HG03066 (cell line): Measurements from ENCODE around the gene PHLPP2.

Source experiments
- ATAC-seq: cut with Tn5 transposase; IDR thresholded peaks from one replicate; pipeline ENCODE4 v1.9.1; 2021; ENCODE audit warnings: low read depth; ENCODE audit not compliant: unreplicated experiment

PHLPP2 gene

GRCh38 chr16:71724320-71724751, at the start of gene PHLPP2:
Gene PHLPP2 (minus strand): TSS chr16:71724701. CDS start chr16:71714795, 9,906 bp downstream.
- ATAC-seq, result no peak

DNA sequence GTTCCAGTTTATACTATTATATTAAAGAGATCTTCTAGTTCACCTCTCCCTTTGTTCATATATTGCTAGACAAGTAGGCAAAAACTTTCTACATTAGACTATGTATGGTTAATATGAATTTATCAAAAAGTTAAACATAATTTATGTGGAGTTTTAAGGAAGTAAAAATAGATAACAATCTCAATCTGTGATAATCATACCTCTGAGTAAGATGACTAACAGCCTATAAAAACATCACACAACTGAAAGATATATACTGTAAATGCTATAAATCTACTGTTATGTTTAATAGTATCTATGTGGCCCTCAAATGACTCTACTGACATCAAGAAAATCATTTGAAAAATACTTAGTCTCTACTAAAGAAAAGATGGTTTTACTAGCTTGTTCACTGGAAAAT, 47.1 kb upstream of the PHLPP2 start:
- no peak for ATAC-seq

DNA sequence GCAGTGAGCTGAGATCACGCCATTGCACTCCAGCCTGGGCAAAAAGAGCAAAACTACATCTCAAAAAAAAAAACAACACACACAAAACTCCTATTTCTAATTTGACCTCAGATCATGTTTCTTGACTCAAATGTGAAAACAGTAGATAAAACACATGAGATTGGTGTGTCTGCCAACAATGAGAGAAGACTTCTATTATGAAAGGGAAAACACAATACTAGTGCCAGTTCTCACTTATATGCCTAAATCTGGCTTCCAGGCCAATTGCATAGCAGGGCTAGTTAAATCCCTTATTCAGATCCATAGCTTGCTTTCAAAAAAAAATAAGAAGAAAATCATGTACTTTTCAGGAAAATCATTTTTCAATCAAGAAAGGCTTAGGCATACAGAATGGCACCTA, 44.7 kb upstream of the PHLPP2 start:
- ATAC-seq, result no peak

DNA sequence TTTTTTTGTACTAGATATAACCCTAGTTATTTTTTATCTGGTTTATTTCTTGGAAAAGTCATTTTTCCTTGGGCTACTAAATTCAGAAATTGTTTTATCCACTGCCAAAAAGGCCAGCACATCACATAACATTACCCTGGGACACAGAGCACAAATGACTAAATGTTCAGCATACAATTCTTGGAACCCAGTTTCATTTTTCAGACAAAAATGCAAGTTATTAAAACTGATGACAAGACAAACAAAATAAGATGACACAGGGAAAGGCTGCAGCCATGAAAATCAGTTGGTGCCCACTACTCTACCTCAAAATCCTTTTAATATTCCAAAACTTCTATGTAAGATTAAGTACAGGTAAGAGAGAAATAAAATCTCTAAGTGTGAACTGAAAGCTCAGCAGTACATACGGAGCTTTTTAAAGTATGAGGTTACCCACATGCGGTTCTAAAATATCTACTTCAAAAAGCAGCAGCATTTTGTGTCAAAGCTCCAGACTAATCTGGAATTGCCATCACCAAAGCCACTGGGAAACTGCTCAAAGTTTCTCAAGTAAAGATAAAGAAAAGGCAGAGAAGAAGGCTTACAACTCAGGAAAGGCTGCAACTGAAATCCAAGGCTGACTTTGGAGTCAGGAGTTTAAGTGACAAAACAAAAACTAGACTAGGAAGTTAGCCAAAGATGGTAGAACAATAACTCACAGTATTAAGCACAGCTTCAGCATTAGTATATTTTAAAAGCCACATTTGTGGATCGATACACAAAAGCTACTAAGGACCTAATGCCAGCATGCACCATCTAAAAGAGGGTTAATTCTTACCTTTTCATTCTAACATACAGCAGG, 42.8 kb upstream of the PHLPP2 start:
- no peak for ATAC-seq

DNA sequence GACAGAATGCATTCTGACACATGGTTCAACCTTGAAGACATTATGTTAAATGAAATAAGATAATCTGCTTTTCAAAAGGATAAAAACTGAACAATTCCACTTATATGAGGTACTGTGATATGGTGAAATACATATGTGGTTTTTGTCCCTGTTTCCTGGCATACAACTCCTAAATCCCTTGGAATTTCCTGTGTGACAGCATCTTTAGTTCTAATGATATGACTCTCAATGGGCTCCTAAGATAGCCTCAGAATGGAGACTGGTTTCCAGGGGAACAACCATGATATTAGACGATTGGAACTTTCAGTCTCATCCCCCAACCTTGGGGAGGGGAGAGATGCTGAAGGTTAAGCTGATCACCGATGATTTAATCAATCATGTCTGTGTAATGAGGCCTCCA, 37.7 kb upstream of the PHLPP2 start:
- no peak for ATAC-seq

- ATAC-seq, result no peak
Measured at GRCh38 chr16:71761097-71761496, 36.6 kb upstream of the PHLPP2 start.

DNA sequence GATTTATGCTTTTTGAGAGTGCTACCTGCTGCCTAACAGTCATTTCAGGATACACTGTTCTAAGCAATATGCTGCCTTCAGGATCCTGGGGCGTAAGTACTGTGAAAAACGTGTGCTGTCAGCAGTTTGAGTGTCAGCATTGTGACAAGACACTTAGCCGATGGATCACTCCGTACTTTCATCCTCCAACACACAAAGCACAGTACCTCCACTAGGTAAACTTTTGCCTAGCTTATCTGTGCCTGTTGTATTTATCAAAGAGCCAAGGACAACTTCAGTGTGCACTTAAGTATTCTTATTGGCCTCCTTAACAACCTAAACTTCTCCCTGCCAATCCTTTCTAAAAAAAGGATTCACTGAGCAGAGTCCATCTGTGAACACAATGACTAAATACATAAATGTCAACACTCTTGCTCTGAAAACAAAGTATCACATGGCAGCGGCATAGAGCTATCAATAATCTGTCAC, 33.8 kb upstream of the PHLPP2 start:
- no peak for ATAC-seq

DNA sequence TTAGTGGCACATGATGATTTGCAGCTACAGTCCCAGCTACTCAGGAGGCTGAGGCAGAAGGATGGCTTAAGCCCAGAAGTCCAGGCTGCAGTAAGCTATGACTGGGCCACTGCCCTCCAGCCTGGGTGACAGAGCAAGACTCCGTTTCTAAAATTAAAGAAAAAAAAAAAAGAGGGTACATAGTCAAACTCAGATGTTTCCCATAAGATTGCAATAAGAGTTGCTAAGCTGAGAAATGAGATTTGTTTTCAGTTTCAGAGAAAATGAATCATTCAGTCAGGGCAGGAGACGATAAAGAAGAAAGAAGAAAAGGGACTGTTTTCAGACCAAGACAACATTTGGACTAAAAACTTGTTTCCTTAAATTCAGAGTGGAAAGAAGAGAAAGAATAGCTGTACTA, 30.2 kb upstream of the PHLPP2 start:
- ATAC-seq, result no peak

DNA sequence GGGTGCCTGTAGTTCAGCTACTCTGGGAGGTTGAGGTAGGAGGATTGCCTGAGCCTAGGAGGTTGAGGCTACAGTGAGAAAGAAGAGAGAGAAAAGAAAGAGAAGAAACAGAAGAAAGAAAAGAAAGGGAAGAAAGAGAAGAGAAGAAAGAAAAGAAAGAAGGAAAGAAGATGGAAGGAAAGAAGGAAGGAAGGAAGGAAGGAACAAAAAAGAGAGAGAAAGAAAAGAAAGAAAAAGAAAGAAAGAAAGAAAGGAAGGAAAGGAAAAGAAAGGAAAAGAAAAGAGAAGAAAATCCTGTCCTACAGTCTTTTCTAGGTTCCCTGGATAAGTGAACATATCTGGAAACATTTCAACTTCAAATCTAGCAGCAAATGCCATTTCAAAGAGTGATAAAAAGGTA, 29.6 kb upstream of the PHLPP2 start:
- ATAC-seq, result no peak

GRCh38 chr16:71748226-71748625, 23.7 kb upstream of the PHLPP2 start:
- ATAC-seq, result no peak

- ATAC-seq, result no peak
Measured at GRCh38 chr16:71746442-71747046, 22.0 kb upstream of the PHLPP2 start.

DNA sequence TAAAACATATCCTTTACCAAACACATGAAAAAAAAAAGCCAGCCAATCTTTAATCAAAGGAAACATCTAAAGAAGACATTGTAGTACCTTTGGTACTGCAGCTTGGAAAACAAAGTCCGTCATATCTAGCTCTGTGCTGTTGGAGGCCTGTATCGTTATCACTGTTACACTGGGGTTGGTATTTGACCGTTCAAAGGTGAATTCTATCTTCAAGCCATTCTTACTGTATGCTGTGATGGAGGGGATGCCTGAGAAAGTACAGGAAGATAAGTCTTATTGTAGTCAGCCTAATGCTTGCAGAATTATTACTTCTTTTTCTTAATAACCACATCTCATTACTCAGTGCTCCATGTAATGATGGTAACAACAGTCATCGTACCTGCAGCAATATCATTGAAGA, 14.4 kb upstream of the PHLPP2 start:
- no peak for ATAC-seq

- no peak for ATAC-seq
Measured at GRCh38 chr16:71737501-71737900, 13.0 kb upstream of the PHLPP2 start.

GRCh38 chr16:71734511-71734910, 10.0 kb upstream of the PHLPP2 start:
- no peak for ATAC-seq

DNA sequence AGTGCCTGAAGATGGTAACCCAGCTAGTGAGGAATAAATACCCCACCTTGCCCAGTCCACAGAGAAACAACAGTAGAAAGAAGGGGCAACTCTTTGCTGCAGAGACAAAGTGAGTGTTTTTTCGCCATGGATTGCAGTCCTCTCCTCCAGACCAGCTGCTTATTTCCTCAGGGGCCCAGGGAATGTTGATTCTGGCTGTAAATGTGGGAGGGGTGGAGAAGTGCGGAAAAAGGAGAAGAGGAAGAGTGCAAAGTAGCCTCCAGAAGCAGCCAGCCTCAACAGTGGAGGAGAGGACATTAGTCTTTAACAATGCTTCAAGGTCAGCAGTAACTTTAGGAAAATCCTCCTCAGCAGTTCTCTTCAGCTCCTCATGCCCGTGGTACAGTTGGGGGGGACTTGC, 8.1 kb upstream of the PHLPP2 start:
- ATAC-seq, result no peak

GRCh38 chr16:71727551-71728324, 3.2 kb upstream of the PHLPP2 start:
- ATAC-seq, result no peak

GRCh38 chr16:71726476-71727315, 2.2 kb upstream of the PHLPP2 start:
- ATAC-seq, result no peak

DNA sequence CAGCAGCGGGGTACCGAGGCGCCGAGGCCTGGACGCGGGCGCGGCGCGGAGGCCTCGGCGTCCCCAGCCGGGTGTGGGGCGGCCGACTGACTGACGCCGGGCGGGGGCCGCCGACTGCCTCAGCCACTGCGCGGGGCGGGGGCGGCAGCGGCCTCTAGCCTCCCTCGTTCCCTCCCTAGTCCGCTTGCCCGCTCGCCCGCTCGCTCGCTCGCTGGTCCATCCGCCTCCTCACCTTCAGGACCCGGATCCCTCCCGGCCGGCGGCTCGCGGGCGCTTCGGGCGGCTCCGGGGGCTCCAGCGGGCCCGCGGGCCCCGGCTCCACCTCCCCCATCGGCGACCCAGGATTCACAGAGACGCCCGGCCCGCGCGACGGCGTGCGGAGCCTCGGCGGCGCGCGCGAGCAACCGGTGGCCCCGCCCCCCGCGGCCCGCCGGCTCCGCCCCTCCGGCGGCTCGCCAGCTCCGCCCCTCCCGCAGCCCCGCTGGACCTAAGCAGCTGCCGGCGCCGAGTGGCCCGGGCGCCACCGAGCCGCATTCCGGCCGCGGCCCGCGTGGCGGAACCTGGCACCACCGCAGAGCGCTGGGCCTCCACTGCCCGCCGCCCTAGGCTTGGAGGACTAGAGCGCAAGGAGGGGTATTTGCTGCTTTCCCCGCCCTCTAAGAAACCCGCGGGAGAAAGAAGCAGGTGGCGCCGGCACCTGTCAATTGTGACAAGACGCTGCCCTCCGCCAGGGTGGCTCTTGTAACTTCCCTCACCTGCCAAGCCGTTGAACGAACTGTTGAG, 773 bp downstream of the PHLPP2 start:
- ATAC-seq, result peak; percentile 55

GRCh38 chr16:71722801-71723536, 1.5 kb downstream of the PHLPP2 start:
- peak; percentile 40 for ATAC-seq
